GM18861 (cell line): ENCODE measurements around the gene BSPH1.
"Not testable (repeated sequence)": the region's sequence is repeated elsewhere in the genome, so short reads cannot be mapped to it uniquely, and the experiment has no call there.

Experiments
- ATAC-seq: cut with Tn5 transposase; IDR thresholded peaks from one replicate; pipeline ENCODE4 v1.9.1; 2021; ENCODE audit not compliant: unreplicated experiment

The BSPH1 gene

GRCh38 chr19:47992070-47992469, at the start of gene BSPH1:
Gene BSPH1 (minus strand): TSS chr19:47992170. CDS start chr19:47992081, 89 bp downstream.
- ATAC-seq, result no peak

- ATAC-seq, result no peak
Observed at GRCh38 chr19:48036765-48037164, 44.8 kb upstream of the BSPH1 start.

- ATAC-seq, result no peak
Observed at GRCh38 chr19:48033604-48034003, 41.6 kb upstream of the BSPH1 start.

- no peak for ATAC-seq
Observed at GRCh38 chr19:48030073-48030472, 38.1 kb upstream of the BSPH1 start.

- ATAC-seq, result no peak
Observed at GRCh38 chr19:48029431-48029830, 37.5 kb upstream of the BSPH1 start.

GRCh38 chr19:48025480-48025879, 33.5 kb upstream of the BSPH1 start:
- ATAC-seq, result no peak

GRCh38 chr19:48023518-48023917, 31.5 kb upstream of the BSPH1 start:
- no peak for ATAC-seq

- ATAC-seq, result no peak
Observed at GRCh38 chr19:48023011-48023410, 31.0 kb upstream of the BSPH1 start.

GRCh38 chr19:48020686-48021085, 28.7 kb upstream of the BSPH1 start:
- no peak for ATAC-seq

- ATAC-seq, result no peak
Observed at GRCh38 chr19:48010932-48011758, 19.2 kb upstream of the BSPH1 start.

GRCh38 chr19:48006762-48007161, 14.8 kb upstream of the BSPH1 start:
- no peak for ATAC-seq

GRCh38 chr19:48004236-48004635, 12.3 kb upstream of the BSPH1 start:
- ATAC-seq, result no peak

GRCh38 chr19:48000846-48001245, 8.9 kb upstream of the BSPH1 start:
- ATAC-seq, result no peak

- no peak for ATAC-seq
Observed at GRCh38 chr19:47998800-47999199, 6.8 kb upstream of the BSPH1 start.

- ATAC-seq, result no peak
Observed at GRCh38 chr19:47996230-47996727, 4.3 kb upstream of the BSPH1 start.

GRCh38 chr19:47994209-47994802, 2.3 kb upstream of the BSPH1 start, which contains the start of gene ELSPBP1:
Gene ELSPBP1 (plus strand): TSS chr19:47994632. CDS start chr19:48008668, 14,036 bp downstream.
- ATAC-seq, result no peak

- no peak for ATAC-seq
Observed at GRCh38 chr19:47991191-47991808, 670 bp downstream of the BSPH1 start.

GRCh38 chr19:47973529-47973928, 18.4 kb downstream of the BSPH1 start:
- no peak for ATAC-seq

- ATAC-seq, result not testable (repeated sequence)
Observed at GRCh38 chr19:47955936-47956335, 36.0 kb downstream of the BSPH1 start.

- ATAC-seq, result not testable (repeated sequence)
Observed at GRCh38 chr19:47952132-47952531, 39.8 kb downstream of the BSPH1 start.

- ATAC-seq, result not testable (repeated sequence)
Observed at GRCh38 chr19:47949852-47950521, 42.0 kb downstream of the BSPH1 start.
